Stomach (tissue), 9 donors: Measurements from ENCODE around the gene ZNF282. TPM values are rescaled to one million over a fixed set of nuclear protein-coding genes. Genes with fewer than 3 reads are reported as not detected.

Experiments used
- DNase-seq, 2 donors: peaks; one replicate each; pipeline versions ENCODE4 v3.0.0 to v3.0.0-alpha.2; 2013 to 2019
- H3K27ac ChIP-seq, 5 donors: fragments of 200-600 bp in 4 of 5; sonication (generic) in 4 of 5; one replicate each; pipeline ENCODE4 v1.5.1; 2013 to 2019; ENCODE audit warnings: mild to moderate bottlenecking in 1 of 5, moderate library complexity in 1 of 5
- H3K27me3 ChIP-seq, 3 donors: fragments of 200-600 bp; sonication (generic); one replicate each; pipeline ENCODE4 v1.5.1; 2017 to 2019; ENCODE audit warnings: mixed run types in 1 of 3
- H3K36me3 ChIP-seq, 4 donors: fragments of 200-600 bp; sonication (generic); 1 replicate in 3 of 4; 2 replicates in 1 of 4; pipeline ENCODE4 v1.5.1; 2016 to 2019
- H3K4me1 ChIP-seq, 4 donors: fragments of 200-600 bp; sonication (generic); one replicate each; pipeline ENCODE4 v1.5.1; 2016 to 2019
- H3K4me3 ChIP-seq, 4 donors: fragments of 200-600 bp; sonication (generic) in 3 of 4; one replicate each; pipeline ENCODE4 v1.5.1; 2016 to 2019; ENCODE audit warnings: mild to moderate bottlenecking in 1 of 4
- H3K9me3 ChIP-seq, 4 donors: fragments of 200-600 bp; sonication (generic); one replicate each; pipeline ENCODE4 v1.5.1; 2016 to 2019
- CTCF ChIP-seq, 7 experiments: fragments of 450-650 bp in 4 of 7; fragments of 200-600 bp in 3 of 7; sonication (generic) in 3 of 7; IDR thresholded peaks; one replicate each; pipeline ENCODE4 v1.5.1; 2016 to 2019; ENCODE audit warnings: antibody characterized with exemption in 7 of 7, control low read depth in 2 of 7, mild to moderate bottlenecking in 1 of 7
- EP300 ChIP-seq: sonication (generic); formaldehyde crosslinking; IDR thresholded peaks from one replicate; pipeline ENCODE4 v1.6.1; 2017; ENCODE audit warnings: antibody characterized with exemption
- POLR2A ChIP-seq, 4 donors: fragments of 450-650 bp; IDR thresholded peaks; one replicate each; pipeline ENCODE4 v1.6.1; 2016; ENCODE audit warnings: antibody characterized with exemption in 4 of 4, control low read depth in 2 of 4, mild to moderate bottlenecking in 1 of 4, moderate library complexity in 1 of 4
- POLR2AphosphoS5 ChIP-seq, 3 donors: sonication (generic); formaldehyde crosslinking; IDR thresholded peaks; one replicate each; pipeline ENCODE4 v1.6.1; 2016; ENCODE audit warnings: antibody characterized with exemption in 3 of 3
- WGBS, 5 donors: extraction: QIAGEN DNeasy Blood & Tissue Kit in 3 of 5; methylation state at CpG; one replicate each; pipeline versions ENCODE4 v1.1.5 to v1.1.7; 2013 to 2018; 5-methylcytosine and 5-hydroxymethylcytosine counted together
- intact Hi-C: fragments of 100-400 bp; cut with DNase I; formaldehyde crosslinking; loops from one replicate; pipeline ENCODE4 v1.15.1; 2023; ENCODE audit warnings: low total_unique reads
- polyA plus RNA-seq, 3 donors: library from polyadenylated mRNA; stranded (reverse); fragments of 200-250 nt; gene quantifications; one replicate each; pipeline ENCODE4 v1.2.3, GENCODE V29; 2013
- total RNA-seq, 5 donors: library from RNA; depleted of rRNA; stranded (reverse); fragments of >200 nt; gene quantifications; one replicate each; pipeline versions ENCODE4 v1.1.0 to v1.2.3, GENCODE V29; 2014 to 2016
- donor health status: healthy with polysubstance abuse.
- donor health status: Bipolar disorder and iron deficiency.
- donor health status: healthy.

The ZNF282 gene
- total and polyA plus RNA-seq, 8 donors, result 8.4 to 86.0 (median 13.9) TPM

GRCh38 chr7:149150981-149151380 lies 44.4 kb upstream of the ZNF282 start:
- Histone ChIP-seq H3K4me1 (peaks cover 10 to 40% (median 31%) of the 10 kb centered on the region in 4 donors), H3K27ac (no peak overlapping the region), H3K9me3 (no peaks in the 10 kb centered on the region), H3K4me3 (no peak overlapping the region), H3K36me3 (peaks cover 11 to 24% (median 23%) of the 10 kb centered on the region in 4 donors), H3K27me3 (no peaks in the 10 kb centered on the region)
- TF ChIP-seq POLR2A (IDR thresholded peaks at IDR 0.05) (no peak), EP300 (no peak), CTCF (IDR thresholded peaks at IDR 0.05) (no peak), POLR2AphosphoS5 (IDR thresholded peaks at IDR 0.05) (no peak)
- 51 to 70% (median 59%) methylated on average over 4 of the region's 4 CpGs for WGBS, 5 donors
- DNase-seq, result no peak
- intact Hi-C loops, result no loop called here

GRCh38 chr7:149153346-149153745 lies 42.0 kb upstream of the ZNF282 start:
- no peak for TF ChIP-seq CTCF (IDR thresholded peaks at IDR 0.05)
- TF ChIP-seq POLR2A (IDR thresholded peaks at IDR 0.05), result no peak
- no peak for TF ChIP-seq POLR2AphosphoS5 (IDR thresholded peaks at IDR 0.05)
- no peak for TF ChIP-seq EP300
- intact Hi-C loops, result no loop called here
- Histone ChIP-seq H3K9me3 (no peaks in the 10 kb centered on the region), H3K4me3 (no peak overlapping the region), H3K27ac (no peak overlapping the region), H3K27me3 (no peaks in the 10 kb centered on the region), H3K4me1 (peaks cover 9 to 27% (median 18%) of the 10 kb centered on the region in 4 donors), H3K36me3 (peaks cover 11 to 47% (median 46%) of the 10 kb centered on the region in 4 donors)
- WGBS, 5 donors, result 86 to 91% (median 88%) methylated on average over 2 of the region's 2 CpGs
- DNase-seq, result no peak

- no peak overlapping the region for H3K4me3 ChIP-seq
- 87 to 95% (median 93%) methylated on average over 7 to 11 of the region's 11 CpGs for WGBS, 5 donors
- H3K27me3 ChIP-seq, result no peaks in the 10 kb centered on the region
- intact Hi-C loops, result no loop called here
- H3K4me1 ChIP-seq, result peaks cover 4 to 21% (median 12%) of the 10 kb centered on the region in 4 donors
- TF ChIP-seq CTCF (IDR thresholded peaks at IDR 0.05), result no peak
- TF ChIP-seq EP300, result no peak
- TF ChIP-seq POLR2AphosphoS5 (IDR thresholded peaks at IDR 0.05), result no peak
- no peak for TF ChIP-seq POLR2A (IDR thresholded peaks at IDR 0.05)
- H3K36me3 ChIP-seq, result peaks cover 11 to 55% (median 53%) of the 10 kb centered on the region in 4 donors
- H3K9me3 ChIP-seq, result no peaks in the 10 kb centered on the region
- no peak for DNase-seq
- H3K27ac ChIP-seq, result no peak overlapping the region
Measured at GRCh38 chr7:149154056-149154455, 41.3 kb upstream of the ZNF282 start.

GRCh38 chr7:149156898-149157297 lies 38.4 kb upstream of the ZNF282 start:
- intact Hi-C loops, result no loop called here
- no peaks in the 10 kb centered on the region for H3K27me3 ChIP-seq
- no peak overlapping the region for H3K4me3 ChIP-seq
- H3K27ac ChIP-seq, result no peak overlapping the region
- peaks cover 0 to 6% (median 0%) of the 10 kb centered on the region in 4 donors for H3K4me1 ChIP-seq
- no peak for DNase-seq
- TF ChIP-seq POLR2A (IDR thresholded peaks at IDR 0.05) (no peak), POLR2AphosphoS5 (IDR thresholded peaks at IDR 0.05) (no peak), CTCF (IDR thresholded peaks at IDR 0.05) (no peak)
- WGBS, 5 donors, result 88 to 96% (median 93%) methylated on average over 6 of the region's 6 CpGs
- H3K9me3 ChIP-seq, result no peaks in the 10 kb centered on the region
- H3K36me3 ChIP-seq, result peaks cover 18 to 81% (median 75%) of the 10 kb centered on the region in 4 donors
